Stimulated activated effector memory CD8-positive, alpha-beta T cell treated with anti-CD3 and anti-CD28 coated beads, Interleukin-12 subunit alpha, Interleukin-12 subunit beta, amount 100 ng/mL, for 72 hours (primary cell): Measurements from ENCODE around the gene KRTAP10-7.
"Not testable (repeated sequence)": the region's sequence is repeated elsewhere in the genome, so short reads cannot be mapped to it uniquely, and the experiment has no call there.

Experiments used
- ATAC-seq: fragments of 150-1000 bp; cut with Tn5 transposase; 2 replicates; pipeline ENCODE4 v1.10.0; 2021
- DNase-seq, 2 donors: peaks; one replicate each; pipeline ENCODE4 v3.0.0; 2021 to 2022; ENCODE audit warnings: low spot score in 2 of 2
- H3K27ac Mint-ChIP-seq: one replicate; pipeline ENCODE4 v1.8.0; 2022; ENCODE audit warnings: mild to moderate bottlenecking, mixed read lengths
- H3K36me3 Mint-ChIP-seq: one replicate; pipeline ENCODE4 v1.8.0; 2022; ENCODE audit warnings: mild to moderate bottlenecking, mixed read lengths
- H3K4me1 Mint-ChIP-seq: one replicate; pipeline ENCODE4 v1.8.0; 2022; ENCODE audit warnings: mixed read lengths
- H3K4me3 Mint-ChIP-seq: one replicate; pipeline ENCODE4 v1.8.0; 2022; ENCODE audit warnings: mild to moderate bottlenecking, mixed read lengths
- H3K9me3 Mint-ChIP-seq: one replicate; pipeline ENCODE4 v1.8.0; 2022; ENCODE audit warnings: mixed read lengths

Gene KRTAP10-7

DNA sequence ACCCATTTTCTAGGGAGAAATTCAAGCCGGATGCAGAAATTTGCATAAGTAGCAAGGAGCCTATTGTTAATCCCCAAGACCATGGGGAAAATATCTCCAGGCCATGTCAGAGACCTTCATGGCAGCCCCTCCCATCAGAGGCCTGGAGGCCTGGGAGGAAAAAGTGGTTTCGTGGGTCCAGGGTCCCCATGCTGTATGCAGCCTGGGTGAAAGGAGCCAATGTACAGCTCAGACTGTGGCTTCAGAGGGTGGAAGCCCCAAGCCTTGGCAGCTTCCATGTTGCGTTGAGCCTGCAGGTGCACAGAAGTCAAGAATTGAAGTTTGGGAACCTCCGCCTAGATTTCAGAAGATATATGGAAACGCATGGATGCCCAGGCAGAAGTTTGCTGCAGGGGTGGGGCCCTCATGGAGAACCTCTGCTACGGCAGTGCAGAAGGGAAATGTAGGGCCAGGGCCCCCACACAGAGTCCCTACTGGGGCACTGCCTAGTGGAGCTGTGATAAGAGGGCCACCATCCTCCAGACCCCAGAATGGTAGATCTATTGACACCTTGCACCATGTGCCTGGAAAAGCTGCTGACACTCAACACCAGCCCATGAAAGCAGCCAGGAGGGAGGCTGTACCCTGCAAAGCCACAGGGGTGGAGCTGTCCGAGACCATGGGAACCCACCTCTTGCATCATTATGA is 9.9 kb downstream of the KRTAP10-7 start:
- peaks cover 18% of the 10 kb centered on the region for H3K9me3 Mint-ChIP-seq
- H3K36me3 Mint-ChIP-seq, ATAC-seq, DNase-seq, H3K27ac Mint-ChIP-seq, H3K4me3 Mint-ChIP-seq, H3K4me1 Mint-ChIP-seq: not testable (repeated sequence)

DNA sequence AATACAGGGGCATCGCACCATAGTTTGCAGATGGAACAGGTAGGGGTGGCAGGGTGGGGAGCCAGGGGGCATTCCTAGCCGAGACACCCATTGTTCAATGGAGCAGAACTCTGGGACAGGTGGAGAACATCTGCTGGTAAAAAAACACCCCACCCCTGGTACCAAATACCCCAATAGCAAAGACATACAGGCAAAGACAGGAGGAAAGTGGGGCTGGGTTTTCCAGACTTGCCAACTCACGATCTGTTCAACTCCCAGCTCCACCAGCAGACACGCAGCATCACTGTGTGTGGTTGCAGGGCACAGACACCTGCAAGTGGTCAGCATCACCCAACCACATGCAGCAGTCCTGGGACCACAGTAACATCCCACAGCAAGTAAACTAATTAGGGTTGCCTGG is 11.2 kb downstream of the KRTAP10-7 start:
- DNase-seq, result no peak
- H3K36me3 Mint-ChIP-seq, result no peaks in the 10 kb centered on the region
- no peak overlapping the region for H3K4me3 Mint-ChIP-seq
- peaks cover 16% of the 10 kb centered on the region for H3K4me1 Mint-ChIP-seq
- no peak for ATAC-seq
- no peak overlapping the region for H3K27ac Mint-ChIP-seq
- peaks cover 18% of the 10 kb centered on the region for H3K9me3 Mint-ChIP-seq

DNA sequence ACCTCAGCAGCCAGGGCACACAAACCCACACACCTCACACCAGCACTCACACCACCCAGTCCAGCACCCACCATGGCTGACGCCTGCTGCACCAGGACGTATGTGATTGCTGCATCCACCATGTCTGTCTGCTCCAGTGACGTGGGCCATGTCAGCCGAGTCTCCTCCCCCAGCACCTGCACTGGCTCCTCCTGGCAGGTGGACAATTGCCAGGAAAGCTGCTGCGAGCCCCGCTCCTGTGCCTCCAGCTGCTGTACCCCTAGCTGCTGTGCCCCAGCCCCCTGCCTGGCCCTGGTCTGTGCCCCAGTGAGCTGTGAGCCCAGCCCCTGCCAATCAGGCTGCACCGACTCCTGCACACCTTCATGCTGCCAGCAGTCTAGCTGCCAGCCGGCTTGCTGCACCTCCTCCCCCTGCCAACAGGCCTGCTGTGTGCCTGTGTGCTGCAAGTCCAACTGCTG is 11.7 kb downstream of the KRTAP10-7 start, which contains the start of gene KRTAP10-8:
Gene KRTAP10-8 (plus strand): TSS at position 51 of the 458 bp plus-strand sequence. CDS start 22 bp downstream, at position 73.
- Mint-ChIP-seq H3K36me3 (no peaks in the 10 kb centered on the region), H3K4me1 (peaks cover 21% of the 10 kb centered on the region), H3K4me3 (no peak within 1 kb of the TSS), H3K9me3 (peaks cover 18% of the 10 kb centered on the region), H3K27ac (peak within 1 kb of the TSS; percentile 48)
- DNase-seq (no peak), ATAC-seq (no peak)

DNA sequence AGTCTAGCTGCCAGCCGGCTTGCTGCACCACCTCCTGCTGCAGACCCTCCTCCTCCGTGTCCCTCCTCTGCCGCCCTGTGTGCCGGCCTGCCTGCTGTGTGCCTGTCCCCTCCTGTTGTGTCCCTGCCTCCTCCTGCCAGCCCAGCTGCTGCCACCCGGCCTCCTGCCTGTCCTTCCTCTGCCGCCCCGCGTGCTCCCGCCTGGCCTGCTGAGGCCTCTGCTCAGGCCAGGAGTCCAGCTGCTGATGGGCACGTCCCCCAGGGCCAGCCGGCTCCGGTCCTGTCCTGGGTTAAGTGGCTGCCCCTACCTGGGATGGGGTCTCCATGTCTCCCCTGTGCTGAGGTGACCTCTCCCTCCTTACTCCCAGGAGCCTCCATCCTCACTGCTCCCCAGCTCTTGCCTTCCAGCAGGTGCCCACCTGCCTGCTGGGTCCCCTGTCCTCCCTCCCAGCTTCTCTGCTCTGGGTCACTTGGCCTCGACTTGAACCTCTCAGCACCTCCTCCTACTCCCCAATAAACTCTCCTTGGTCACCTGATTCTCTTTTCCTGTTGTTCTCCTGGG is 12.4 kb downstream of the KRTAP10-7 start:
- DNase-seq, result peak in 1 of 2 donors; percentile 43
- H3K4me1 Mint-ChIP-seq, result peaks cover 24% of the 10 kb centered on the region
- no peak for ATAC-seq
- H3K9me3 Mint-ChIP-seq, result peaks cover 18% of the 10 kb centered on the region
- H3K4me3 Mint-ChIP-seq, result no peak overlapping the region
- H3K36me3 Mint-ChIP-seq, result no peaks in the 10 kb centered on the region
- H3K27ac Mint-ChIP-seq, result peak overlapping the region; percentile 48

DNA sequence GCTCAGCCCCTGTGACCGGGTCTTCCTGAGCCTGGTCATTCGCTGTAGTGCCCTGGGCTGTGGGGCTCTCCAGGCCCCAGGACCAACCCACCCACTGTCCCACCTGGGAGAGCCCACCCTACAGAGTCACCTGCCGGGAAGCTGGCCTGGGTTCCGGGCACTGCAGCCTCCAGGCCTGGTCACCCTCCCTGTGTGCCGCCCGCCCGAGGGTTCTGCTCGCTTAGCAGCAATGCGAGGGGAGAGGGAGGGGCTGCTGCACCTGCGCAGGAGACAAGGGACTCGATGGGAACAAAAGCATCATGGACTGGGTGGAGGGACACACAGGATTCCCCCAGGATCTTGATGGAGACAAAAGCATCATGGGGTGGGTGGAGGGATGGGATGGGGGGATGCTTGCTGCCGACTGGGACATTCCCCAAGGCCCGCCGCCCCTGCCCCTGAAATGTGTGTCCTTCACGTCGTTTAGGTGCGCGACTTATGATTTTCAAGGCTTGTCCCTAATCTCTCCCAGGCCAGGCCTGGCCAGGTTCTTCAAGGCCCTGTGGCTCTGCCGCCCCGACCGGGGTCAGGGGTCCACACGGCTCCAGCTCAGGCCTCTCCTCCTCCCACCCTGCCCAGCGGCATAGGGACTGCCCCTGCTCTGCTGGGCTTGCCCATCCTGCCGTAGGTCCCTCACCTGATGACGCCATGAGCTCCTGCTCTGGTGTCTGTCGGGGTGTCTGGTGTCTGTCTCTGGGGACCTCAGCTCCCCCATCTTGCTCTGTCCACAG is 13.2 kb downstream of the KRTAP10-7 start:
- ATAC-seq, result no peak
- Mint-ChIP-seq H3K4me3 (no peak overlapping the region), H3K9me3 (peaks cover 18% of the 10 kb centered on the region)

DNA sequence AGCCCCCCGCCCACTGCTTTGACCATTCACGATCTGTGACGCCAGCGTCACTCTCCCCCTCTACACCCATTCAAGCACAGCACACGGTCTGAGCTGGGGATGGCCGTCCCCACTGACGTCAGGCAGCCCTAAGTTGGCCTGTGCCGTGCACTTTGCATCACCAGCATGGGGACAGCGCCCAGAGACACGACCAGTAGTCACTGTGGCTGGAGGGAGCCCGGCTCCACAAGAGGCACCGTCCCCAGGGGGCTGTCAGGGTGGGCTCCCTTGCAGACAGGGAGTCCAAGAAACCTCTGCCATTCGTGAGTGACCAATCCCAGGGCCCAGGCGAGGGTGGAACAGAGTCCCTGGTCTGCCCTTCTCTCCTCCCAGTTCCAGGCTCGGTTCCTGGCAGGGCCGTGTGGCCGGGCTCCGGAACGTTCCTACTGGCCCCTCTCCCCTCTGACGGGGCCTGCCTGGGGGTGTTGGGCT is 13.8 kb downstream of the KRTAP10-7 start:
- H3K36me3 Mint-ChIP-seq, result no peaks in the 10 kb centered on the region
- H3K9me3 Mint-ChIP-seq, result peaks cover 16% of the 10 kb centered on the region
- DNase-seq, result peak in 1 of 2 donors; percentile 36
- ATAC-seq, result no peak
- peaks cover 38% of the 10 kb centered on the region for H3K4me1 Mint-ChIP-seq
- no peak overlapping the region for H3K27ac Mint-ChIP-seq
- H3K4me3 Mint-ChIP-seq, result no peak overlapping the region

More for the DNA sequence above, 13.2 kb downstream of the KRTAP10-7 start:
- H3K4me1 Mint-ChIP-seq, result peaks cover 32% of the 10 kb centered on the region
- no peaks in the 10 kb centered on the region for H3K36me3 Mint-ChIP-seq
- peak in 1 of 2 donors; percentile 38 for DNase-seq
- H3K27ac Mint-ChIP-seq, result peak overlapping the region; percentile 48

DNA sequence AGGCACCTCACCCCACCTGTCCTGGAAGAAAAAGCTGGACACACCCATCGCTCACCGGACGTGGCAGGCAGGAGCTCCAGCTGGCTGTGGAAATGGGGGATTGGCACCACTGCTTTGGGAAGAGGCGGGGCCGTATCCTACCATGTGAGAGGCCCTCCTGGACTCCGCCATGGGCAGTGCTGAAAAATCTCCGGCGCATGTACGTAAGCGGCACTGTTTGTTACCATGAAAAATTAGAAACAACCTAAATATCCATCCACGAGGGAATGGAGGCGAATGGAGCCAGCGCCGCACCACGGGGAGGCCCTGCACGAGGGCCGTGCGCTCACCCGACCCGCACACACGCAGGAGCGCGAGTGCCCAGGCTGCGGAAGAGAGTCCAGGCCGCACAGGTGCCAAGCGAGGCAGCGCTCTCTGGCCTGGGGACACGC is 14.6 kb downstream of the KRTAP10-7 start:
- Mint-ChIP-seq H3K4me1 (peaks cover 45% of the 10 kb centered on the region), H3K36me3 (no peaks in the 10 kb centered on the region), H3K4me3 (no peak overlapping the region), H3K9me3 (peaks cover 16% of the 10 kb centered on the region), H3K27ac (no peak overlapping the region)
- ATAC-seq (no peak), DNase-seq (peak in 1 of 2 donors; percentile 37)

DNA sequence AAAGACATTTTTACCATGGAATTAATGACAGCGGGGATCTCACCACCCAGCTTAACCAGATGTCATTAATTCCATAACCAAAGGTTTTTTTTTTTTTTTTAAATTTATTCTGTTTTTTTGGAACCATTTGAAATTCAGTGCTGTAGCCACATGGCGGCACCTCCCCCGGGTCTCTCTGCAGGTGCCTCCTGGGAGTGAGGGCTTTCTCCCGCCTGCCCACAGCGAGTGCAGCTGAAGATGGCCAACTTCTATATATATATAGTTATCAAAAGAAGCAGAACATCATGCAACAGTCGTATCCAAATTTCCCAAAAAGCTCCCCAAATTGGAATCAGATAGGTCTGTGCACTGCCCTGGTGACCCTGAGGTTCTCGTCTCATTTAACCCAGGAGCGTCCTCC is 15.1 kb downstream of the KRTAP10-7 start:
- H3K4me3 Mint-ChIP-seq, result no peak overlapping the region
- ATAC-seq (no peak), DNase-seq (no peak)
- no peak overlapping the region for H3K27ac Mint-ChIP-seq
- peaks cover 19% of the 10 kb centered on the region for H3K9me3 Mint-ChIP-seq
- peaks cover 45% of the 10 kb centered on the region for H3K4me1 Mint-ChIP-seq
- H3K36me3 Mint-ChIP-seq, result no peaks in the 10 kb centered on the region

DNA sequence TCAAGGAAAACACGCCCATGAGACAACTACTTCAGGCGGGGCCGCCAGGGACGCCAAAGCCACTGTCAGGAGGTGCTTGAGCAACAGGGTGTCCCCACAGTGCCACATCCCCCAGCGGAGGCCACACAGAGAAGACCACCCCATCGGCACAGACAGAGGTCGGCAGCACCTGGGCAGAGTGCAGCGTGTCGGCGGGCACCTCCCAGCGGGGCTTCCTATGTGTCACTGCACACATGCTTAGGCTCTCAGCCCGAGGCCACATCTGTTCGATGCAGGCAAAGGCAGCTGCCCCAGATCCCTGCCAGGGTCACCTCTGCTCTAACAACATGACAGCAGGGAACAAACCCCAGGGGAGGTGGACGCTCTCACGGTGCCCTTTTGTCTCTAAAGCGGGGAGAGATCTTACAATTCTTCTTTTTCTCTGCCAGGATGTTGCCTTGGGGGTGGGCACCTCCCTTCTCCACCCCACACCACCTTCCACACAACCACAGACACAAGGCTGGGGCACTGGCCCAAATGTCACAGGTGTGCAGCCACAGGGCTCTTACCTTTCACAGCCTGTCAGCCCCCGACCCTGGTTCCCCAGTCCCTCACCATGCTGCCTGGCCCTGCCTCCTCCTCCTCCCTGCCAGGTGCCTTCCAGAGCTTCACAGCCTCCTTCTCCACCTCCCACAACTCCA is 15.7 kb downstream of the KRTAP10-7 start:
- peaks cover 21% of the 10 kb centered on the region for H3K9me3 Mint-ChIP-seq
- H3K27ac Mint-ChIP-seq, result peak overlapping the region; percentile 91
- H3K4me1 Mint-ChIP-seq, result peaks cover 45% of the 10 kb centered on the region
- H3K4me3 Mint-ChIP-seq, result no peak overlapping the region
- DNase-seq (peak in 1 of 2 donors; percentile 38), ATAC-seq (no peak)
- no peaks in the 10 kb centered on the region for H3K36me3 Mint-ChIP-seq

DNA sequence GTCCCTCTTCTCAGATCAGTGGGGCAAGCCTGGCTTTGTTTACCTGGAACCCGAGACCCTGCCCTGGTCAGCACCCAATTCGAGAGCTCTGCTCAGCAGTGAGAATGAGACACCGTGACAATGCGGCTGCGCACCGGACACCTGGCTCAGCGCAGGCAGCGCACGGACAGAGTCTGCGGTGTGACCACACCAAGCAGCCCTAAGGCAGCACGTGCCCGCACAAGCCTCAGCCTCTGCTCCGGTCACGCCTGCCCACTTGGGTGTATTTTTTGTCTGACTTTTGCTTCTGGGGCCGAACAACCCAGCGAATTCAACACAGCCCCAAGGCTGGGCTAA is 16.2 kb downstream of the KRTAP10-7 start:
- Mint-ChIP-seq H3K4me1 (peaks cover 45% of the 10 kb centered on the region), H3K27ac (peak overlapping the region; percentile 91), H3K9me3 (peaks cover 17% of the 10 kb centered on the region), H3K4me3 (no peak overlapping the region), H3K36me3 (no peaks in the 10 kb centered on the region)
- no peak for ATAC-seq
- no peak for DNase-seq

DNA sequence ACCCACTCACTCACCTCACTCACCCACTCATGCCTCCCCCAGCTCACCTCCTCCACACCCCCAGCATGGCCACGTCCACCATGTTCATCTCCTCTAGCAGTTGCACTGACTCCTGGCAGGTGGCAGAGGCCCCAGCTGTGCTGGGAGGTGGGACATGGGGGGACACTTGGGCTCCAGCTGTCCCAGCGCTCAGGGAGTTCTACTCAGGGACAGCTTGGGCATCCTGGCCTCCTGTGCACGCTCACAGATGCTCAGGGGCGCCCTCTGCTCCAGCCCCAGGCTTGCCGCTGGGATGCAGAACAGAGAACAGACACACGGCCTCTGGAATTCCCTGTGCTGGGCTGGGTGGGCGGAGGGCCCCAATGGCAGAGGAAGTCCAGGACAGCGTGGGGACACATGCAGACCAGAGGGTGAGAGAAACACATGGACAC is 16.7 kb downstream of the KRTAP10-7 start:
- Mint-ChIP-seq H3K27ac (peak overlapping the region; percentile 91), H3K9me3 (peaks cover 17% of the 10 kb centered on the region), H3K4me1 (peaks cover 45% of the 10 kb centered on the region), H3K36me3 (no peaks in the 10 kb centered on the region), H3K4me3 (no peak overlapping the region)
- no peak for DNase-seq
- no peak for ATAC-seq

DNA sequence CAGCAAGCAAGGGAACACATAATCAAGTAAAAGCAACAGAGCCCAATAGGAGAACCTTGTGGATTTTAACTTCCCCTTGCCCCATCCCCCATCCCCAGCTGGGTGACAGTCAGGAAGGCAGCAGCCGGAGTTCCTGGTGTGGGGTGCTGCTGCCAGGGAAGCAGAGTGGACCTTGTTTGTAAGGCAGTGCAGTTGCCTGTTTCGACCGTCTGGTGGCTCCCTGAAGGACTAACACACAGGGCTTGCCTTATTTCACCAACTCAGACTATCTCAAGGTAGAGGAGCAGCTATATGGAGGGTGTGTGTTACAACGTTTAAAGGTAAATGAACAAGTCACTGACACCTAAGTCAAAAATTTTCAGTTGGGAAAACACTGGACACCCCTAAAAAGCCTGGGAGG is 18.1 kb downstream of the KRTAP10-7 start:
- Mint-ChIP-seq H3K4me1 (peaks cover 39% of the 10 kb centered on the region), H3K9me3 (peaks cover 25% of the 10 kb centered on the region), H3K27ac (peak overlapping the region; percentile 91), H3K4me3 (peak overlapping the region; percentile 51), H3K36me3 (no peaks in the 10 kb centered on the region)
- ATAC-seq, result peak; percentile 57
- DNase-seq, result no peak

DNA sequence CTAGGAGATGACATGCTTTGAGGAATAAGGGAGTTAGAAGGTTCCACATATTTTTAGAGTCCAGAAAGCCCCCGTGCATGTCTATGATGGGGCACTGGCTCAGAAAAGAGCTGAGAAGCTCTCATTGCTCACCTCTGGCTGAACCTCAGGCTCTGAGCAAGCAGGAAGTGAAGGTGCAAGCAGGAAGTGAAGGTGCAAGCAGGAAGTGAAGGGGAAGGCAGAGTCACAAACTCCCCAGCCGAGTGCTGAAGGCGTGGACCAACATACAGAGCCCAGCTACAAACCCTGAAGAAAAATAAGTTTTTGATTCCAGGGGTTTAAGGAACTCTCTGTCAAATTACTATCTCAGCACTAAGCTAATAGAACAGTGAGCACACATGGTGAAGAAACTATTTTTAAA is 18.5 kb downstream of the KRTAP10-7 start:
- DNase-seq, result peak; percentile 26 to 67
- no peaks in the 10 kb centered on the region for H3K36me3 Mint-ChIP-seq
- peak; percentile 98 for ATAC-seq
- peak overlapping the region; percentile 91 for H3K27ac Mint-ChIP-seq
- H3K4me1 Mint-ChIP-seq, result peaks cover 39% of the 10 kb centered on the region
- peaks cover 29% of the 10 kb centered on the region for H3K9me3 Mint-ChIP-seq
- peak overlapping the region; percentile 51 for H3K4me3 Mint-ChIP-seq

DNA sequence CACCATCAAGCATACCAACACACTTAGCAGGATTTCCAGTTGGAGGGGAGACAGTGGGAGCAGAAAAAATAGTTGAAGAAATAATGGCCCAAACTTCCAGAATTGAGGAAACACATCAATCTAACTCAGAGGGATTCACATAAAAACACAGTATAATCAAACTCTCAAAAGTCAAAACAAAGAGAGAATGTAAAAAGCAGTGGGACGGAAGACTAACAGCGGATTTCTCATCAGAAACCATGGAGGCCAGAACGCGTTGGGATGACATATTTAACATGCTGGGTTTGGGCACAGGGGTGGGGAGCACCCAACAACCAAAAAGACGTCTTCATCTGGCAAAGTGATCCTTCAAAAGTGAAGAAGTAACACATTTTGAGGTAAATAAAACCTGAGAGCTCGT is 19.5 kb downstream of the KRTAP10-7 start:
- DNase-seq (no peak), ATAC-seq (no peak)
- H3K4me3 Mint-ChIP-seq, result no peak overlapping the region
- peak overlapping the region; percentile 91 for H3K27ac Mint-ChIP-seq
- H3K4me1 Mint-ChIP-seq, result peaks cover 43% of the 10 kb centered on the region
- no peaks in the 10 kb centered on the region for H3K36me3 Mint-ChIP-seq
- H3K9me3 Mint-ChIP-seq, result peaks cover 38% of the 10 kb centered on the region

DNA sequence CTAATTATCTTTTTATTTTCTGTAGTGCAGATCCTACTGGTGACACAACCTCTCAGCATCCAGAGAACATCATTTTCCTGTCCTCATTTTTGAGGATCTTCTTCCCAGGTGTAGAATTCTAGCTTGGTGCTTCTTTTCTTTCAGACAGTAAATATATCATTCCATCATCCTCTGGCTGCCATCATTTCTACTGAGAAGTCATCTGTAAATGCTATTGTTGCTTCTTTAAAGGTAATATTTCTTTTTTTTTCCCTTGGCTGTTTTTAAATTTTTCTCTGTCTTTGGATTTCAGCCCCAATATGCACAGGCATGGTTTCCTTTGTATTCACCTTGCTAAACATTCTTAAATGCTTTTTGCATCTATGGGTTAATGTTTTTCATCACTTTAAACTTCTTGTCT is 23.2 kb downstream of the KRTAP10-7 start:
- peaks cover 39% of the 10 kb centered on the region for H3K9me3 Mint-ChIP-seq
- H3K4me3 Mint-ChIP-seq, result no peak overlapping the region
- peaks cover 43% of the 10 kb centered on the region for H3K4me1 Mint-ChIP-seq
- ATAC-seq (no peak), DNase-seq (no peak)
- no peaks in the 10 kb centered on the region for H3K36me3 Mint-ChIP-seq
- no peak overlapping the region for H3K27ac Mint-ChIP-seq
